ENCODE results near the gene SLX4IP.

Gene SLX4IP

GRCh38 chr20:10674684-10675449 is 239.8 kb downstream of the SLX4IP start:
- FAIRE-seq (no peak), DNase-seq (ENCODE audit: low spot score) (peak; percentile 60)

- no peak for FAIRE-seq
- DNase-seq (ENCODE audit: low spot score) = no peak
Observed at GRCh38 chr20:10675450-10675848, 240.3 kb downstream of the SLX4IP start.

GRCh38 chr20:10676518-10676917 is 241.4 kb downstream of the SLX4IP start:
- no peak for DNase-seq (ENCODE audit: low spot score)
- no peak for FAIRE-seq

Data from RCC 7860 (cell line).